HG03196 (cell line): Measurements from ENCODE around the gene ZNRF2.
A peak's percentile ranks its signal among the peaks of the same experiment; 100 is the strongest.

Source experiments
- ATAC-seq: cut with Tn5 transposase; IDR thresholded peaks from one replicate; pipeline ENCODE4 v1.9.1; 2021; ENCODE audit not compliant: unreplicated experiment

Gene ZNRF2

GRCh38 chr7:30284298-30285066, at the start of gene ZNRF2:
Gene ZNRF2, plus strand, starts transcription at chr7:30284597. Its CDS starts 761 bp downstream, at chr7:30285358.
- ATAC-seq, result peak; percentile 93

DNA sequence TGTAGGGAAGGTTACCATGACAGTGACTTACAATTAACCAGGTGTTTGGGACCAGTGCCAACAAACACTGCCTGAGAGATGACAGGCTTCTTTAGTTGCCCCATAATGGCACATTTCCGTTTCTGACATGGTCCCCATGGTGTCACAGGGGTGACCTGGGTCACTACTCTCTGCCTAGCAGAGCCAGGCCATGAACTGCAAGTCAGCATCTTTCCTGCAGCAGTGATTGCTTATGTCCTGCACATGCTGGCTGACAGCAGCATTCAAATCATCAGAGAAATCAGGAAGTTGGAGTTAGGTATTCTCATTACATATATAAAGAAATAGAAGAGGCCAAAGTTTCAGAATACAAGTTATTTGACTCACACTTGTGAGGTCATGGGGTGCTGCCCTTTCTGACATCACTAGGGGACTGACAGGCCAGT, 47.1 kb upstream of the ZNRF2 start:
- ATAC-seq, result no peak

DNA sequence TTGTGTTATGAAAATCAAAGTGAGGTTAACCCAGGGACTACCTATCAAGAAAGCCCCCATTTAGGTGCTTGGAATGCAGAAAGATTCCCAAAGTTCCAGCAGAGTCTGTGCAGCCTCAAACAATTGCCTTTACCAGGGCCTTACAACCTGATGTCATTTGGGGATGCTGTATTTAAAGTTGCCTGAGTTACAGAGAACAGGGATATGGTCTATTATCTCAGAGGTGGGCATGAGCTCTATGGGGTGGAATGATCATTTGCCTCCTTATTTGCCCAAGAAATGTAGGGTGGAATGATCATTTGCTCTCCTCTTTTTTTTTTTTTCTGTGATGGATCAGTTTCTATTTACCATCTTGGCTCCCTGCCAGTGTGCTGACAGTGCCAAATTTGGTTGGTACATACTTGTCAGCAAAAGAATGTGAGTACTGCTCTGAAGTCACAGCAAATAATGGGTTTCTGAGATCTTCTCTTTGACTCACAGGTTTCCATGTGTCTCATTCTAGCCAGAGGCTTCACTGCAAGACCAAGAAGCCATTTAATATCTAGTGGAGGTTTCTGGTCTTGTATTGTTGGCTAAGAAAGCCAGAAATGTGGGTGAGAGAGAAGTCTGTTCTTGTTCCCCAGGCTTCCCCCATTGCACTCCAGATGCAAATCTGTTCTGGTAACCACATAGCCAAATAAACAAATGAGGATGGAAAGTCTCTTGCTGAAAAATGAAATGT, 45.5 kb upstream of the ZNRF2 start:
- peak; percentile 55 for ATAC-seq

GRCh38 chr7:30240106-30240800, 44.1 kb upstream of the ZNRF2 start:
- no peak for ATAC-seq

DNA sequence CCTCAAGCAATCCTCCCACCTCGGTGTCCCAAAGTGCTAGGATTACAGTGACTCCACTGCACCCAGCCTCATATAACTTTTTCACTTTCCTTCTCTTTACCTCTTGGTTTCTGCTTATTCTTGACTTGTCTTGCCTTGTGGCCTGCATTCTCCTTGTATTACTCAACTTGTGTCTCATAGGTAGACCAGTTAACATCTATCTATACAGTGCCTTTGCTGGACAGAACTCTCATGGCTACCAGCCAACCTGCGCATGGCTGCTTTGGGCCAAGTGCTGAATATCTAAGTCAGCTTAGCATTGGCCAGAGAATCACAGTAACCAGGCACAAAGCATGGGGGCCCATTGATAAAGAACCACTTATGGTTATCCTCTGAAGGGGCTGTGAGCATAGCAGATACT, 42.6 kb upstream of the ZNRF2 start:
- ATAC-seq, result no peak

DNA sequence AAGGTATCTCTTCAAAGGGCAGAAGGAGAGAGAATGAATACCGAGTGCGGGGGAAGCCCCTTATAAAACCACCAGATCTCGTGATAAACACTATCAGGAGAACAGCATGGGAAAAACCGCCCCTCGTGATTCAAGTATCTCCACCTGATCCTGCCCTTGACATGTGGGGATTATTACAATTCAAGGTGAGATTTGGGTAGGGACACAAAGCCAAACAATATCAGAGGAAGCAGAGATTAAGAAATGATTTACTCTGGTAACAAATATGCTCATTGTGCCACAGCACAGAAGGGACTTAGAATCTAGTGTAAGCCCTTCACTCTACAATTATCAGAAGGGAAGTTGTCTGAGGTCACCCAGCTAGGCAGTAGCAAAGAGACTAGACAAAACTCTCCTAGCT, 40.1 kb upstream of the ZNRF2 start:
- ATAC-seq, result no peak

DNA sequence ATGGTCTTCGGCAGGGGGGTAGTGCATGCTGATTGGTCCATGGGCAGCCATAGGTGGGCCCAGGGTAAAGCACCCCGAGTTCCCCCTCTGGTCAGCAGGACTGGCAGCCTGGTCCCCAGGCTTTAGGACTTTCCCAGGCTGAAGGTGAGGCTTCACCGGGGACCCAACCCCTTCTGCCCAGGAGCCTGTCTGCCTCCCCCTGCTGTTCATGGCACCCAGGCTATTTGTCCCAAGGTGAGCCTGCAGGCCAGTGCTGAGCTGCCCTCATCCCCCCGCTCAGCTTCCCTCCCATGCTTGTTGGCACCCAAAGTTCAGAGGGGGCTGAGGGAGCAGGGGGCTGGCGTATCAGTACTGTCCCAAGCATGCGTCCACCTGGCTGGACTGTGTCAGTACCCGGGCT, 38.5 kb upstream of the ZNRF2 start:
- ATAC-seq, result no peak

- ATAC-seq, result no peak
Observed at GRCh38 chr7:30246392-30246791, 38.0 kb upstream of the ZNRF2 start.

DNA sequence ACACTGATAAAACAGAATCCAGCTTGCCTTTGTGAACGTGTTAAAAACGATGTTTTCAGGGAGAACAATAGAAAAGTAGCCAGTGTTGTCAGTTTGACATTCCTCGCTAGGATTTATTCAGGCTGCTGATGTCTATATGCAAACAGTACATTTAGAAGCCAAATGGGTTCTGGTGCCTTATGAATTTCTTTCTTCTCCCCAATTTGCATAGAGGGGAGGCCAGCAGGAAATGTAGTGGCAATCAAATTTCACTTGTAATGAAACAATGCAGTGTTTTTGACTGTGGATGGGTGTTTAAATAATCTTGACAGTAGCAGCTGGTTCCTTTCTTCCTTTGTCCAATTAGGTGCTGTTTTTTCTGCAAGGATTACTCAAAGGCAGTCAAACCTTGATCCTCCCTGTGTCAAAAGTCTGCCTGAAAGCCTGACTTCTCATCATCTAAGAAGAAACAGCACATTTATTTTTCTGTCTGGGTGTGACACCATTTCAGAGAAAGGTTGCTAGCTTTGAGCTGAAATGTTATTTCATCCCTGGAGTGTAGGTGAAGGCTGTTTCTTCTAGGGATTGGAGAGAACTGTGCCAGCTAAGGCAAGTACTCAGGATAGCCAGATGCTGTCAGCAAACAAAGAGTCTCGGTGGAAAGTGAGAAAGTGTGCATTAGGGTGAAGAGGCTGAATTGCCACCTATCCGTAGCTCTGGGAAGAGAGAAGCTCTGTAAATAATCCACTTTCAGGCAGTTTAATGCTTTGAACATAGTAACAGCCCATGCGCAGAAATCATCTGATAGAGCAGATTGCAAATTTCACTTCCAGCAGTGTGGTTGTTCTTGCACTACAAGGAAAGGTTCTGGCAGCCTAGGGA, 36.6 kb upstream of the ZNRF2 start:
- ATAC-seq, result no peak

GRCh38 chr7:30249316-30249715, 35.1 kb upstream of the ZNRF2 start:
- ATAC-seq, result no peak

- no peak for ATAC-seq
Observed at GRCh38 chr7:30249986-30250774, 34.2 kb upstream of the ZNRF2 start.

GRCh38 chr7:30251708-30252329, 32.6 kb upstream of the ZNRF2 start:
- ATAC-seq, result no peak

DNA sequence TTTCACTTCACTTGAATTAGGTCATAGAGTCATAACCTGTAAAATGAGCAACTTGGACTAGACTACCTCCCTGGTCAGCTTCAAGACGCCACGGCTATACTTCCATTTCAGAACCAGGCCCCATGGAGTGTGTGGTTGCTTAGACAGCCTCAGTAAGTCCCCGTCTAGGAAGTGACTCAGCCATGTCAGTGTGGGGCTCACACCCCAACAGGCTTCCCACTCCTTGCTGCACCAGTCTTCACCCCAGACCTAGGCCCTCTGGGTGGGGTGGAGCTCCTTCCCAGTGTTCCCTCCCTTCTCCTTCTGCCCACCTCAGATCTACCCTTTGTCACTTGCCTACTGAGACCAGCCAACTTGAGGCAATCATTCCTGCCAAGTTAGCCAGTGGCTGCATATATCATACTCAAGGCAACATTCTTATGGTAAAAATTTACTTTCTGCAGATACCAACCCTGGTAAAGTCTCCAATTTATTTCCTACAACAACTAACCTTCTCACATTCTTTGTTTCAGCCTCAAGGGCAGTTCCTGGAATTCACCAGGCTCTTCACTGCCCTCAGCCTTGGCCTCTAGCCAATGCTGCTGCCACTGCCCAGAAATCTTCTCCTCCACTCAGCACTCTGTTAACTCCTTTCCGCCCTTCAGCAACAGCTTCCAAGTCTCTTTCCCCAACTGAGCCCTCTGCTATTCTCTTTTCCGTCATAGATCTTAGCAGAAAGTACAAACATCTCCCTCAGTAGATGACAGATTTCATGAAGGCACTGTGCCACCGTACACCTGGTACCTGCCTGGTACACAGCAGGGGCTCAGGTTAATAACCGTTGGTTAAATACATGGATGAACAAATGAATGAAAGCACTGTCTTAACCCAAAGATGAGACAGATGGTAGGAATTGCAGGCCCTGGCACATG, 31.3 kb upstream of the ZNRF2 start:
- ATAC-seq, result no peak

GRCh38 chr7:30253796-30254165, 30.6 kb upstream of the ZNRF2 start:
- ATAC-seq, result no peak

GRCh38 chr7:30254248-30254647, 30.1 kb upstream of the ZNRF2 start:
- no peak for ATAC-seq

DNA sequence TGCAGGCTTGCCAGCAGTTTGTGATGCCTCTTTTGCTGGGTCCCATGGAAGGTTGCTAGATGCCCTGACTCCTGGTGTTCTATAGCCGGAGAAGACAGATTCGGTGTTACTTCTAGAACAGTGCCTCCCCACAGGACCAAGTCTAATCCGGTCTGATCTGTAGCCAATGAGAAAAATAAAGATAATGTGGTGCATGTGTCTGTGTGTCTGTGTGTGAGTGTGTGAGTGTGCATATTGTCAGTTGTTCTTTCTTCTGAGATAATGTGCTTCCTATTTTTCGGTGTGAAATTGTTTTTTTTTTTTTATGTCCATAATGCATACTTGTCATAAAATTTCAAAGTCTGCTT, 29.7 kb upstream of the ZNRF2 start:
- no peak for ATAC-seq

DNA sequence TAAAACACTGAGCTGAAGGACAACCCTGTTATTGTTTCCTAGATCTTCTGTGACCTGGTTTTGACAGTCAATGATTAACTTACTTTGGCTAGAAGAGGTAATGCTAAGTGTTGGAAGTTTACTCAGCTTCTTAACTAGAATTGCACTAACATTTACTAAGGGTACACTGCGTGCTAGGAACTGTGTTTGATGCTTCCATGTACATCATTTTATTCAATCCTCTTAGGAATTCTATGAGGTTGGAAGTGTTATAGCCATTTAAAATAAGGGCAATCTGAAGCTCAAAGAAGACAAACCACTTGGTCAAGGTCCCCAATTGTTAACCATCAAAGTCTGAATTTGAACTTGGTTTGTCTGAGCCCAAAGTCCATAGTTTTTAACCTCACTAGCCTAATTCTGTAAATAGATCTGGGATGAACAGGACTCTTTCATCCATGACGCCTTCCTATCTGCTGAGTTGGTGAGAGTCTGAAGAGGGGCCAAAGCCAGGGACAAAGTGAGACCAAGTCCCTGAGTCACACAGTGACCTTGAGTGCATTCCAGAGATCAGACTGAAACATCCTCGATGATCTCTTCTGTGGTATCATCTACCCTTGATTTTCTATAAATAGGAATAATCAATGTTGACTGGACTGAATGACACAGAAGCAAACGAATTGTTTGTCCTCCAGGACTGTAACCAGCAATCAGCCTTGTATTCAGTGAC, 29.2 kb upstream of the ZNRF2 start:
- ATAC-seq, result no peak

- no peak for ATAC-seq
Observed at GRCh38 chr7:30256349-30256858, 28.0 kb upstream of the ZNRF2 start.
